AG10803 (cell line): Measurements from ENCODE around the gene RCN1.
A peak's percentile ranks its signal among the peaks of the same experiment; 100 is the strongest.
"Not testable (repeated sequence)": the region's sequence is repeated elsewhere in the genome, so short reads cannot be mapped to it uniquely, and the experiment has no call there.

Experiments
- DNase-seq: peaks from one replicate; pipeline ENCODE4 v3.0.0; 2010; ENCODE audit warnings: low read depth
- H3K4me3 ChIP-seq: 2 replicates; pipeline ENCODE4 v1.5.1; 2011; ENCODE audit warnings: mild to moderate bottlenecking, low read length, control low read depth
- TF ChIP-seq, protein P1 (sequence below): conservative IDR thresholded peaks from 2 replicates; pipeline ENCODE4 v1.5.1; 2011; ENCODE audit warnings: mild to moderate bottlenecking, low read length, control low read depth, inconsistent platforms

Gene RCN1

DNA sequence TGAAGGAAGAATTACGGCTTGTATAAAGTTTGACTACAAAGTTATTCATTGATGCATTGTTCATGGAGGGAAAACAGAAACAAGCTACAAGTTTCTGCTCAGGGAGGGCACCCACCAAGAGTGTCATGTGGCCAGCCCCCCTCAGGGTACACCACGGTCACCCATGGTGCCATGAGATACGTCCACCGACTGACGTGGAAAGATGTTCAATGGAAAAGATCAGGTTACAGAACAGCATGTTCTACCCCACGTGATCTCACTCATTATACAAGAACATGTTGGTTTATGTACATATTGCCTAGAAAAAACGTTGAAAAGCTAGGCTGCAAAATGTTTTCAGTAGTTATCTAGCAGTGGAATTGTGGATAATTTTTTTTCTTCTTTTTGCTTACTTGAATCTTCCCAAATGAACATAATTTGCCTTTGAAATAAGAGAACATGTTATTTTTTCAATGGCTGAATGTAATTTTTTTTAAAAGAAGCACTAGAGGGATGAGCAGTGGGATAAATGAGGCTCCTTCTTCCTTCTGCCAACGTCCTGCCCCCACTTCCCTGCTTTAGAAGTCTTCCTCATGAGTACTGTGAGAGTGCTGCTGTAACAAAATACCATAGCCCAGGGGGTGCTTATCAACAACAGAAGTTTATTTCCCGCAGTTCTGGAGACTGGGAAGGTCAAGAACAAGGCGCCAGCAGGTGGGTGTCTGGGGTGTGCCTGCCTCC, 22.5 kb downstream of the RCN1 start:
- H3K4me3 ChIP-seq = no peak overlapping the region
- TF ChIP-seq, protein P1, sequence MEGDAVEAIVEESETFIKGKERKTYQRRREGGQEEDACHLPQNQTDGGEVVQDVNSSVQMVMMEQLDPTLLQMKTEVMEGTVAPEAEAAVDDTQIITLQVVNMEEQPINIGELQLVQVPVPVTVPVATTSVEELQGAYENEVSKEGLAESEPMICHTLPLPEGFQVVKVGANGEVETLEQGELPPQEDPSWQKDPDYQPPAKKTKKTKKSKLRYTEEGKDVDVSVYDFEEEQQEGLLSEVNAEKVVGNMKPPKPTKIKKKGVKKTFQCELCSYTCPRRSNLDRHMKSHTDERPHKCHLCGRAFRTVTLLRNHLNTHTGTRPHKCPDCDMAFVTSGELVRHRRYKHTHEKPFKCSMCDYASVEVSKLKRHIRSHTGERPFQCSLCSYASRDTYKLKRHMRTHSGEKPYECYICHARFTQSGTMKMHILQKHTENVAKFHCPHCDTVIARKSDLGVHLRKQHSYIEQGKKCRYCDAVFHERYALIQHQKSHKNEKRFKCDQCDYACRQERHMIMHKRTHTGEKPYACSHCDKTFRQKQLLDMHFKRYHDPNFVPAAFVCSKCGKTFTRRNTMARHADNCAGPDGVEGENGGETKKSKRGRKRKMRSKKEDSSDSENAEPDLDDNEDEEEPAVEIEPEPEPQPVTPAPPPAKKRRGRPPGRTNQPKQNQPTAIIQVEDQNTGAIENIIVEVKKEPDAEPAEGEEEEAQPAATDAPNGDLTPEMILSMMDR = no peak
- no peak for DNase-seq

DNA sequence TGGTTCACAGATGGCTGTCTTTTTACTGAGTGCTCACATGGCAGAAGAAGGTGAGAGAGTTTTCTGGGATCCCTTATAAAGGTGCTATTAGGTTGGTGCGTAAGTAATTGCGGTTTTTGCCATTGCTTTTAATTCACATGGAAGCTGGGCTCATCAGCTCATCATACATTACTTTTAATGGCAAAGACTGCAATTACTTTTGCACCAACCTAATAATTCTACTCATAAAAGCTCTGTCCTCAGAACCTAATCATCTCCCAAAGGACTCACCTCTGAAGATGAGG, 23.0 kb downstream of the RCN1 start:
- no peak for DNase-seq
- H3K4me3 ChIP-seq = no peak overlapping the region
- TF ChIP-seq, protein P1 = no peak

DNA sequence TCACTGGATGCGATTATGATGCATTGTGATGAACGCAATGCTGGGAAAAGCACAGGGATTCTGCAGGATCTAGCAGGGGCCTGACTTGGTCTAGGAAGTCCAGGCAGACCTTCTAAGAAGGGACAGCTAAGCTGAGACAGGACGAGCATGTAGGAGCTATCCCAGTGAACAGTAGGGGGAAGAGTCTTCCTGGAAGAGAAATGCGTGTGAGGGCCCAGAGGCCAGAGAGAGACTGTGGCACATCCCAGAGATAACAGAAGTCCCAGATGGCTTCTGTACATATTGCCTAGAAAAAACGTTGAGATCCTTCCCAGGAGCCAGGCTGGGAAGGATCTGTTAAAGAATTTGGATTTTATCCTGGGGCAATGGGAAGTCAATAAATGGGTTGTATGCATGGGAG, 24.6 kb downstream of the RCN1 start:
- TF ChIP-seq, protein P1 = peak; percentile 11; the same call in 1 of the 2 replicates
- H3K4me3 ChIP-seq = no peak overlapping the region
- DNase-seq = no peak

DNA sequence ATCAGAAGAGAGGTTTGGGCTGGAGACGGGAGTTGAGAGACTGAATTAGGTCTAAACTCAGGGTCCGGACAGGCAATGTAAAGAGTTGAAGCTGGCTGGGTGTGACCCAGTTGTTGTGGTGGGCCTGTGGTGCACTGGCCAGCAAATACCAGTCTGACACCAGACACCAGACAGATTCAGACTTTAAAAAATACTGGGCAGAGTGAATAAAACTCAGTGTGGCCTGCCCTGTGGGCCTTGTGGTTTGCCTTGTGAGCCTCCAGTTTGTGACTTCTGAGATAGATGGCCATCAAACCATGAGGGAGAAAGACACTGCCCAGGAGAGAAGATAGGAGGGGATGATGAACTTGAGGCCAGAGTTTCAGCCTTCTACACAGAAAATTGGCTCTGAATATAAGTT, 25.8 kb downstream of the RCN1 start:
- TF ChIP-seq, protein P1 = no peak
- H3K4me3 ChIP-seq = no peak overlapping the region
- DNase-seq = no peak

DNA sequence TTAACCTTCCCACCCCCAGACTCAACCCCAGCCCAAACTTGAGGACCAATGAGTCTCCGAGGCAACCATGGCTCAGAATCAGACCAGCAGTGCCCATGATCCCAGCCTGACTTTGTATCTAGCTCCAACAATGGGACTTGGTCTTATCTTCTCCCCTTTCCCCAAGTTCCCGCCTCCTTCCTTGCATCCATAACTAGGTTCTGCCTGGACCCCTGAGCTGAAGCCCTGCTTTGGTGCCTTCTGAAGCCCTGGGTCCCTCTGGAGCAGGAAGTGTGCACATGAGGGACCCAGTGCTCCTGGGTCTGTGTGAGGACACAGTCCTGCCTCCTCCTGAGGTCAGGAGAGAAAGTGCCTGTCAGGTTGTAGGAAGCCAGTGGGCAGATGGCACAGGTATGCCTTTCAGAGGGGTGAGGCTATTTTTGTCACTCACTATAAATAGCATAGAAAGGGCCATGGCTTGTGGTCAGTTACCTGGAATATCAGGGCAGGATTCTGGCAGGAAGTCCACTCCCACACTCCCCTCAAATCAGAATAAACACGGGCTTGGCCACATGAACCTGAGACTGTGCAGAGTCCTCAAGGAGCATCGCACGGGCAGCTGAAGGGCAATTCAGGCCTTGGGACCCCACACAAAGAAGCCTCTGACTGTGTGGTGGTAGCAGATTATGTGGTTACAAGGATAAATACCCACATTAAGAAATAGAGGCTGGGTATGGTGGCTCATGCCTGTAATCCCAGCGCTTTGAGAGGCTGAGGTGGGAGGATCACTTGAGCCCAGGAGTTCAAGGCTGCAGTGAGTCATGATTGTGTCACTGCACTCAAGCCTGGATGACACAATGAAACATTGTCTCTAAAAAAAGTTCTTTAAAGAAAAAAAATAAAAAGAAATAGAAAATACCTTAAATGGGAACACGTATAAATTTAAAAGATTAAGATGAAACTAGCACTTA, 27.4 kb downstream of the RCN1 start:
- DNase-seq = peak; percentile 25
- no peak overlapping the region for H3K4me3 ChIP-seq
- TF ChIP-seq, protein P1 = no peak

DNA sequence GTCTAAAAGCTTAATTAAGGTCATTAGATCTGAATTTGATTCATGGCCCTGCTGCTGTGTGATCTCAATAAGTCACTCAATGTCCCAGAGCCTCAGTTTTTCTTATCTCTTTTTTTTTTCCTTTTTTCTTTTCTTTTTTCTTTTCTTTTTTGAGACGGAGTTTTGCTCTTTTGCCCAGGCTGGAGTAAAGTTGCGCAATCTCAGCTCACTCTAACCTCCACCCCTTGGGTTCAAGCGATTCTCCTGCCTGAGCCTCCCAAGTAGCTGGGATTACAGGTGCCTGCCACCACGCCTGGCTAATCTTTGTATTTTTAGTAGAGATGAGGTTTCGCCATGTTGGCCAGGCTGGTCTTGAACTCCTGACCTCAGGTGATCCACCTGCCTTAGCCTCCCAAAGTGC, 28.3 kb downstream of the RCN1 start:
- DNase-seq, H3K4me3 ChIP-seq: not testable (repeated sequence)

DNA sequence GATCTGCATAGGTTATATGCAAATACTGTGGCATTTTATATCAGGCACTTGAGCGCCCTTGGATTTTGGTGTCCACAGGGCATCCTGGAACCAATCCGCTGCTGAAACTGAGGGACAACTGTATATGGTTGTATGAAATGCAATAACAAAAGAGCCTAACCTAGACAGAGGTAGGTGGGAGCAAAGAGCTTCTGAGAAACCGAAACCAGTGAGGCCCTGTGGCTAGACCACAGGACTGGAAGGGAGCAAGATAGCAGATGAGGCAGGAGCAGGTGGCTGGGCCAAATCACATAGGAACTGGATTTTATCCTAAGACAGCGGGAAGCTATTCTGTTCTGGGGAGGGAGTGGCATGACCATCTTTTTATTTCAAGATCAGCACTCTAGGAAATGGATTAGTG, 30.1 kb downstream of the RCN1 start:
- TF ChIP-seq, protein P1 = no peak
- H3K4me3 ChIP-seq = no peak overlapping the region
- DNase-seq = no peak
